GM18517 (cell line): ENCODE data around the gene NTM.

Experiments used
- ATAC-seq: cut with Tn5 transposase; IDR thresholded peaks from one replicate; pipeline ENCODE4 v1.9.1; 2021; ENCODE audit warnings: mild to moderate bottlenecking, moderate library complexity; ENCODE audit not compliant: unreplicated experiment

Gene NTM

DNA sequence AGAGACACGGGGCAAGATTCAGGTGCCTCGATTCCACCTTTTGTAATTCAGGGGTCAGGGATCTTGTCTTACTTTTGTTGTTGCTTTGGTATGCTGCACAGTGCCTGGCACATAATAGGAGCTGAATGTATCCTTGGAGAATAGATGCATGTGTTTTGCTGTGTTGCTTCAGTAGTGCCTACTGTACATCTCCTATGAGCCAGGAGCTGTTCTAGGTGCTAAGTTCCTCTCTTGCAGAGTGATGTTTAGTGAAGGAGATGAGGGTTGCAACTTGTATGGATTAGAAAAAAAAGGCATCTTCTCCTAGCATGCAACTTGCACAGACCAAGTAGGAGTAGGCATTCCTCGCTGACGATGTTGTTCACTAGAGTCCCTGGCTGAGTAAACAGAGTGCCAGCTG lies 555.4 kb downstream of the NTM start:
- ATAC-seq: no peak

DNA sequence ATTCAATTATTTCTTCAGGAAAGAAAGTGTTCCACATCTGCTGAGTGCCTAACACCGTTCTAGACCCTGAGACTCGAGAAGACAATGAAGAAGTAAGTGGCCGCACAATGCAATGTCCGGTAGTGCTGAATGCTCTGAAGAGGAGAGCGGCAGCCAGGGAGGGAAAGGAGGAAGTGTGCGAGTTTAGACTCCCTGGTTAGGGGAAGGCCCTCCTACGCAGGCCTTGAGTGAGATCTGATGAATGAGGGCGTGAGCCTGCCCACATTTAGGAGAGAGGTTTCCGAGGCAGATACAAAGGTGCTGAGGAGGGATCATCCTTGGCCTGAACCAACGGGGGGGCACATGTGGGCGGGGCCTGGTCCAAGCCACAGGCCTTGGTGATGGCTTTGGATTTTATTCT lies 558.6 kb downstream of the NTM start:
- ATAC-seq: no peak

DNA sequence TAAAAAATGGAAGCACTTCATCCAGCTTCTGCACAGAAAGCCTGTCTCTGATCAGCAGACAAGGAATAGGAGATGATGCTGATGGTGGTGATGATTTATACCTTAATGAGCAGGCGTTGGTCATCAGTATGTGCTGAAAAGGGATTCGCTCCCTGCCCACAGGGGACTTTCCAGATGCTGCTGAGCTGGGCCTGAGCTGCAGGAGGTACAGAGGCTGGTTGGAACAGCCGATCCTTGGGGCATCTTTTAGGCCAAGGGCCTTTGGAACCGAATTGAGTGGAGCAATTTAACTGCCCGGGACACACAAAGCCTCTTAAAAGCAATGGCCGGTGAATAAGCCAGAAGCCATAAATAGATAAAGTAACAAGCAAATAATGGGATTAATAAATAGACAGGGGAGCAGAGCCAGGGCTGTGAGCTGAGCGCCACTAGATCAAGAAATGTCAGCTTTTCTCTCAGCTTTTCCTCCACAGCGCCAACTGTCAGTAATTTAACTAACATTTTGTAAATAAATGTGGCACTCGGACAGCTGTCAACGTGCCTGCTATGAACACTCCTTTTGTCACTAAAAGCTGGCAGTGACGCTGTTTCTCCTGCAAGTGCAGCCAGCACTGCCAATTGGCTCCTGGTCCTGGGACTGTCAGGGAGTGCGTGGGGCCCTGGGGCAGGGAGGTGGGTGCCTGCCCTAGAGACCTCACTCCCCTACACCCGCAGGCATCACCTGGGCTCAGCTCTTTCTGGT lies 562.3 kb downstream of the NTM start:
- ATAC-seq: no peak

DNA sequence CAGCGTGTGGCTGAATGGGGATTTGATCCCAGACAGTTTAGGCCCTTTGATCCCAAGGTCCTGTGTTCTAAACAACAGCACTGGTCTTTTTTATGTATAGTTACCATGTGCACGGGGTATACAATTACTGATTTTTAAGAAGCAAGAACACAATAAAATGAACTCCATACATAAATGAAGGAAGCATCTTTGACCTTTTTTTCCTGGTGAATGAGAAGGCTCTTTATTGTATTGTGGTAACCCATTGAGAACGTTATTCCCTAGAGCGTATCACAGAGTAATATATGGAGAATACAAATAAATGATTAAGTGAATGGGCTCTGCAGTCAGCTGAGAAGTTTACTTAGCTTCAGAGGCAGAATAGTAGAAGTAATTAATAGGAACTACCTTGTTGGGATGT lies 563.6 kb downstream of the NTM start:
- no peak for ATAC-seq

DNA sequence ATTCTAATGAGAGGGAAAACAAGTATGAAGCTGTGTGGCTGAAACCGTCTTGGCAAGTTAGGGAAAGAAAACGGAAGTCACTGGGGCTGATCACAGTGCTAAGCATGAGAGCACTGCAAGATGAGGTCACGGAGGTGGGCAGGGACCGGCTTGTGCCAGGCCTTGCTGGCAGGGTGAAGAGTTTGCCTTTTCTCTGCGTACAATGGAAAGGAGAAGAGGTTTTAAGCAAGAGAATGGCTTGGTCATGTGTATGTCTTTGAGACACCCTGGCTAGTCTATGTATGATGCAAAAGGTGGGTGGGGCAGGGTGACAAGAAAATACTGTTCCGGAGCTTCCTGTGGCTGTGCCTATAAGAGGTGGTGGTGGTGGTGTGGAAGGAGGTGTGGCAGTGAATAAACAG lies 567.9 kb downstream of the NTM start:
- ATAC-seq: no peak

DNA sequence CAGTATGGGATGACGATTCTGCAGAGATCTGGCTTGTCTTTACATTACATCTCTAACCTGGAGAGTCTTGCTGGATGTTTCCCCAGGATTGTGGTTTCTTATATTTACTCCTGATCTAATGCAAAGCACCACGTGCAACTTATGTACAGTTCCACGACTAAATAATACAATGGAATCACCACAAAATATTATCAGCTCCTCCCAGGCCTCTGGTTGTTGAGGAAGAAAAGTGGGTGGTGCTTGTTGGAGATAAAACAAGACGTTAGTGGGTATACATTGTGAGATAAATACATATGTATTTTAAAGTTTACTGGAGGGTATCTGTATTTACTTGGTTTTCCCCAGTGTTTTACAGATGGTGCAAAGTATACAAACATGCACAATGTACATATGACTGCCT lies 569.7 kb downstream of the NTM start:
- no peak for ATAC-seq

DNA sequence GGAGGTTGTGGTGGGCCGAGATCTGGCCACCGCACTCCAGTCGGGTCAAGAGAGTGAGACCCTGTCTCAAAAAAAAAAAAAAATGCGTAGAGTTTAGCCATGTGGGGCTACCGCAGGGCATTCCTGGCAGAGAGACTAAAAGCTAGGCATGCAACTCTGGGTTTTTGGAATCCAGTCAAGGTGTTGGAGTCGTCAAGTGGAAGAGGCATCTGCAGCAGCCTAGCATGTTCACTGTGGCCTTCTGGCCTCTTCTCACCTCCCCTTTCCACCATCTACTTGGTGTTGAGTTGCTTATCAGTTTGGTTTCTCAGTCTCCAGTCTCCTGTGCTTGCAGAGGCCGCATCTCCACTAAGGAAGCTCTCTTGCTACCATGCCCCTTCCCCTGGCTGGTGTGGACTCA lies 572.5 kb downstream of the NTM start:
- no peak for ATAC-seq

DNA sequence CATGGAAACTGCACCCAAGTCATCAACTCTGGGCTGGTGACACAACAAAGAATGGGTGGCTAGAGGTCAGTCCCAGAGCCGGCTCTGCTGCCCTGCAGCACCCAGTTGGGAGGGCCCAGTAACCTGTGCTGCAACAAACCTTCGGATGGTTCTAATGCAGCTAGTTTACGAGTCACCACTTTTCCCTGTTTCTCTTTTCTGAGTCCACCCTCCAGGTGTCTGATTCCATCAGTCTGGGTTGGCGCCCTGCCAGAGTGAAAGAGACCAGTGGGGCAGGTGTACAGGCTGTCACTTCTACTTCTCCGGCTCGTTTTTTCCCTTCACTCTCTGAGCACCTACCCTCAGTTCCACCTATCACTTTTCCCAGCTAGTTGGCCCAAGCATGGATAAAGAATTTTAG lies 572.9 kb downstream of the NTM start:
- no peak for ATAC-seq

DNA sequence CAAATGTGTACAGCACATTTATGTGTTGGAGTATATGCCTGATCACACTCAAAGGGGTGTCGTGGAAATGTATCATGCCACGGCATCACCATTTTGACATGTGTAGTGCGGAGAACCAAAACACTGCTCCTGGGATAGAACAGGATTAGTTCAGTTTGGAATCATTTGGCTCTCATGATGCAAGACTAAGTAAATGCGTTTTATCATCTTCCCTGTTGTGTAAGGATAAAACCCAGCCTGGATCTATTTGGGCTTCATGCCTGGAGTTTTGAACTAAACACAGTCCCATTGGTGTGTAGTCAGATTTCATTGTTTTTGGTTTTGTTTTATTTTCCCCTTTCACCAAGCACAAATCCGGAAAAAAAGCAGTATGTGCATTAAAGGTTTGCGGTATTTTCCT lies 574.3 kb downstream of the NTM start:
- ATAC-seq: no peak

DNA sequence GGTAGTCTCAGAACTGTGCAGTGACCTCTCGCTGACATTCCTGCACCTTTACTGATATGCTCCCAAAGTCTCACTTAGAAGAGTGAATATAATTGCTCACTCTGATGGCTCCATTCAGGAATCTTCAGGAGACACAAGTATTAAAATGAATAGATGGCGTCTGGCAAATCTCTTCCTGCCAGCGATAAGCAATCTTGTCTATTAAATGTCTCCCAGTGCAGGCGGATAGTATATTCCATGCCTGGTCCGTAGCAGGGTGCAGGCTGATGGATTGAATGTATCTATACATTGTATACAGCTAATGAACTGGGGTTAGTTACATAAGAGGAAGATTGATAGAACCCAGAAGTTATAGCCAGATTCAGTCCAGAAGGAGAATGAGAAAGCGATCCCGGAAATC lies 575.3 kb downstream of the NTM start:
- no peak for ATAC-seq

DNA sequence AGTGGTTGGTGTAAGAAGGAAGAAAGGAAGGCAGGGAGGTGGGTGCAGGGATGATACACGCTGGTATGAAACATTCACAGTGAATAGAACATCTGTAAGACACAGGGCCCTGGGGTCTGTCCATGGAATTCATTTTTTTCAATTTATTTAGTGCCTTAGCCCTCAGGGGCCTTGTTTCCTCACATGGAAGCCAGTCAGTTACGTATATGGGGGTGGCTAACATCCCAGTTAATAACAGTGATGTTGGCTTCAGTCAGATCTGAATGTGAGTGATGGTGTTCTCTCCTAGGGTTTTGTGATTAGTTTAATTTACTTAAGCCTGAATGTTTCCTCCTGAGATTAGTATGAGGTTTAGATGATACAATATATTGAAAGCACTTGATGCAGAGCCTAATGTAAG lies 577.1 kb downstream of the NTM start:
- no peak for ATAC-seq

DNA sequence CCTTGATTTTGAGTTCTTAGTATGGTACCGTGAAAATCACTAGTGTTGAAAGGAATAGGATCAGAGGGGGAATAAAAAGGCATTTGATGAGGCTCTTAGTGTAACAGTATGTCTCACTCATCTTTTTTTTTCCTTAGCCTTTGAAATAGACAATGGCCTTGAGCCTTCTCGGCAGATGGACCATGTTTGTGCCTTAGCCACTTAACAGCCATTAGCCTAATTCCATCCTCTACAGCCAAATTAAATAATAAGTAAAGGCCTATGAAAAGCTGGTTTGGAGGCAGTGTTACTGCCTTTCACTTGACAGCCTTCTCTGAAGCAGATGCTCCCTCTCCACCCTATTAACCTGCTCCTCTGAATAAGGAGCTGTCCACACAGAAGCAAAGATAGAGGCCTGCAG lies 580.7 kb downstream of the NTM start:
- no peak for ATAC-seq

DNA sequence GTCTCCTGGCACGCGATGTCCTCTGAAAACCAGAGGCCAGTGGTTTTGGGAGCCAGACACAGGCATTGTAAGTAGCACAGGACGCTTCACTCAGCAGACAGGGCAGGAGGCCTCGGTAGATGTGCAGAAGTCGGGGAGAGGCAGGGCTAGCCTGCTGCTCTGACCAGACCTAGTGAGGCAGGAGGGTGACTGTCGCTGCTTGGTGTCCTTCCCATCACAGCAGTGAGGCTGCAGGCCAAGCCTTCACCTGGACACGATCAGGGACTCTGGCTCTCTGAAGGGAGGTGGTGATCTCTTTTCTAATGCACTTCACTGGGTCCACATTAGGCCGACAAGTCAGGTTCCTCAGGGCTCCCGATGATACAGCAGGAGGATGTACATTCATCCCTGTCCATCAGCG lies 583.7 kb downstream of the NTM start:
- no peak for ATAC-seq

DNA sequence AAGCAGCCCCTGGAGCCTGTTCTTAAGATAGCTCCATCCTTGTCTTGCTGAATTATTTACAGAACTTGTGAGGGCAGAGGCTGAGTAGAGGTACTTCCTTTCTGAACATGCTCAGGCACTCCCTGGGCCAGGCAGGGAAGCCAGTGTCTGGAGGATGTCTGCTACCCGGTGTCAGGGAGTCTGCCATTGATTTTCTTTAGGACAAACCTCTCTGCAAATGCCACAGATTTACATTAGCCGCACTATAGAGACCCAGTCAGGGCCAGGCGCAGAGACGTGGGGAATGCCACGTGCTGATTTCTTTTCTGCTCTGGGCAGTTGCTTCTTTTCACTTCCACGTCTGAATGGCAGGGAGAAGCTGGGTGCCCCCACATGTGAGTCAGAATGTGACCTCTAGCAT lies 585.5 kb downstream of the NTM start:
- no peak for ATAC-seq

DNA sequence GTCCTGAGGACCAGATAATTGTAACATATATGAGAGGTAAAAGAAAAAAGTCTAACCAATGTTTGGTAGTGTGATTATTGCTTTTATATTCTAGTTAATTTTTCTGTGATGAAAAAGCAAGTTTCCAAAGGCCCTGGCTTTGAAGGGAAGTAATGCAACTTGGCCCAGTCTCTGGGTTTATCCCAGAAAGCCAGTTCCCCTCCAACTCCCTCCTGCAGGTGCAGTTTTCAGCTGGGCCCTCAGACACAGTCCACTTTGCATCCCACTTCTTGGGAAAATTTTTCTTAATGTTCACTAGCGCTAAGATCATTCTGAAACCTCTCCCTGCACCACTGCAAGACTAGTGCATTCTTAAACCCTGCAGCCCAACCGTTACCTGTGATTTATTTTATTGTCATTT lies 586.8 kb downstream of the NTM start:
- ATAC-seq: no peak

DNA sequence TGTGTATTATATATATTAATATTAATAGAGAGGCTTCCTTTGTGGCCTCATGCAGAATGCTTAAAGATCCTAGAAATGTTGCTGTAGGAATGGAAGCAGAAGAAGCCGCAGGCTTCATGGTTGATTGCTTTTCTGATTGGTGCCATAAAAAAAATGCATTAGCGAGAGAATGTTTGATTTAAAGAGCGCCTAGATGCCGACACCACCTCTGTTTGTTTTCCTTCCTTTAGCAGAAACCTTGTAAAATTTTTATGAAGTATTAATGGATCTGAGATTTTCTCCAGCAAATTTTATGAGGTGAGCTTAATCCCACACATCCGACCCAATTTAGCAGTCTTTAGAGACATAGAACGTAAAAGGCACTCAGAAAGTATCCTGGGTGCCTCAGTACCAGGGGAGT lies 587.5 kb downstream of the NTM start:
- no peak for ATAC-seq

DNA sequence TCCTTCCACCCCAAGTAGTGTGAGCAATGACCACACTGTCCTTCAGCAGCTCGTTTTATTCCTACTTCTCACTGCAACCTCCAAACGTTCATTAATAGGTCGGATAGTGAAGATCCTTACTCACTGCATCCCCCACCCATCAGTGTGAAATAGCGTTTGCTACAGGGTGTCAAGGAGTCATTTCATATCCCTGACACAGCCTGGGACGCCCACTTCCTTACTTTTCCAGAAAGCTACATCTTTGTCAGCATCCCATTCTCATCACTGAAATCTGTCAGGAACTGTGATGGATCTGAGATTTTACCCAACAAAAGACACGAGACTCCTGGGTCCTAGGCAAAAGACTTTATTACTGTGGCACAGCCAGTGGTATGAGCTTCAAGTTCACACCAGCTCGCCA lies 592.4 kb downstream of the NTM start:
- no peak for ATAC-seq

DNA sequence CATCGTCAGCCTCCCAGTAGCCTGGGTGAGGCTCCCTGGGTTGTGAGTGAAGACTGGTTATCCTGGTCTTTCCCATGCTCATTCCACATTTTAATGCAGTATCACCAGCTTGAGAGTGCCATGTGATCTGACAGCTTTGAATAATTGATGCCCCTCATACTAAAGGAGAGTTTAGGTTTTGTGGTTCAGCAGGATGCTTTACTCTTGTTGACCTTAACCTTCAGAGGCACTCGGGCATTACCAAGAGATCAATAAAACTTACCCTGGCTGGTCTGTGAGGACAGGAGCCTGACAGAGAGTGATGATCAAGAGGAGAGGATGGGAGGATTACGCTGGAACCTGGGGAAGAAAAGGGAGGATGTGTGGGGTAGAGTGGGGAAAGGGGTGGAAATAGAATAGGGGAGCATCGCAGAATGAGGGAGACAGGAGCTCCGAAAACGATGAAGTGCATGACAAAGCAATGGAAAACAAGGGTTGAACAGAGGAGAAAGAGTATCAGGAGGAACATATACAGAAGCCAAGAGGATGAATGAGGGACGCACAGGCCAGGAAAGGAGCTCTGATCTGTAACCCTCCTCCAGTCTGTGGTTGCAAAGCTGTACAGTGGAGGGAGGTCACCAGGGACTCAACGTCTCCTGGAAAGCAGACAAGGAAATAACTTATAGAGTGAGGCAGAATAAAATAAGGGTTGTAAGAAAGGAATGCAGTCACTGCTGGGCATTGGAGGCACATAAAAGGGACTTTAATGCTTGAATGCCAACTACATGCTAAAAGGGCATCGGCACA lies 594.5 kb downstream of the NTM start:
- no peak for ATAC-seq

DNA sequence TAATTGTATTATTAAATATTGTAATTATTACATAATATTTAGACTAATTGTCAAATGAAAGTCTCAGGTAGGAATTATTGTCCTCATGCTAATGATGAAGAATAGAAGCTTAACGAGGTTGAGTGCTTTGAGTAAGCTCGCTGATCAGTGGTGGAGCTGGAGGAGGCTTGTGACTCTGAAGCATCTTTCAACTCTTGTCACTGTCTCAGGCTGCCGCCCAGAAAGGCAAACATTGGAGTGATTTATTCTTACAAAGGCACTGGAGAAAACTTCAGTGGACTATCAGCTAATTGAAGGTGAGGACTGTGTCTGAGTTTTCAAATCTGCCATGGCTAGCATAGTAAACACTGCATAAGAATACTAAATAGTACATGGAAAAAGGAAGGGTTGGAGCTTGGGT lies 595.1 kb downstream of the NTM start:
- no peak for ATAC-seq

DNA sequence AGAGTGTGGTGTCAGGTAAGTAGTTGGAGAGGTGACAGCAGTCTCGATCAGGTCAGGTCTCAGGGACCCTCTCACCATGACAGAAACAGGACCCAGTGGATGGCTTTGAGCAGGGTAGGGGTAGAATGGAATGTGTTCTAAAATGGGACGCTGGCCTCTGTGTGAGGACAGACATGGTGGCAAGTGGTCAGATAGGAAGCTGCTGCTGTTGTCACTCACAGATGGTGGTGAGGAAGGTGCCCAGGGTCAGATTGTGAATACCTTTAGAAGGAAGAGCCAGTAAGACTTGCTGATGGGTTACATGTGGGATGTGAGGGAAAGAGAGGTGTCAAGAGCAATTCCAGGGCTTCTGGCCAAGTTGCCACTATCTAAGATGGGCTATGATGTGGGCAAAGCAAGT lies 596.3 kb downstream of the NTM start:
- no peak for ATAC-seq

DNA sequence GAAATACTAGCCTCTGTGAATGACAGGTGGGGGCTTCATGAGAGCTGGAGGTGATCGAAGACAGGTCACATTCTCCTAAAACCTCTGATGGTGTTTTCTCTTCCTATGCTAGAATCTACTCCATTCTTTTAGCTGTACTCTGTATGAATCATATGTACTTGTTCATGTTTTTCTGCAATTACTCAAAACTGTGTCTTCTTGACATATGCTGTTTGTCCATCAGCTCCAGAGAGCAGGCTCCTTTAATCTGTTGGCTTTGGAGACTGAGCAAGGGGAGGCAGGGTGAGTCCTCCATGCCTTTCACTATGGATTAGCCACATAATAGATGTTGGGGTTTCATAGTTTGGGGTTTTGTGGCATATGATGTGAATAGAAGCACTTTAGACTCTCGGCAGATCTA lies 598.8 kb downstream of the NTM start:
- no peak for ATAC-seq

DNA sequence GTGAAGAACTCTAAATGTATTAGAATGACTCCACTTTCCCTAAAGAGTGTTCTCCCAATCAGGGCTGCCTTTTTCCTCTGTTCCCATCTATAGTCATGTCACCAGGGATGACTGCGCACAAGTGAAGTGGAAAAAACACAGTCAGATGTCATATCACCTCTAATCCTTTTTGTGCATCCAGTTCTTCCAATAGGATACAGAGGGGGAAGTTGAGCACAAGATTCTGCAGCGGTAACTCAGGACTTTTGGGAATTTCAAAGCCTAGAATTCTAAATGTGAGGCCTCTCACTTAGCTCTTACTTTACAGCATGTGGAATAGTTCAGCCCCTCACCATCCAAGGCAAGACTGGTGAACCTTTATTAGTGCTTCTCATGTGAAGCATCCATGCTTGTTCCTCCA lies 602.6 kb downstream of the NTM start:
- no peak for ATAC-seq

DNA sequence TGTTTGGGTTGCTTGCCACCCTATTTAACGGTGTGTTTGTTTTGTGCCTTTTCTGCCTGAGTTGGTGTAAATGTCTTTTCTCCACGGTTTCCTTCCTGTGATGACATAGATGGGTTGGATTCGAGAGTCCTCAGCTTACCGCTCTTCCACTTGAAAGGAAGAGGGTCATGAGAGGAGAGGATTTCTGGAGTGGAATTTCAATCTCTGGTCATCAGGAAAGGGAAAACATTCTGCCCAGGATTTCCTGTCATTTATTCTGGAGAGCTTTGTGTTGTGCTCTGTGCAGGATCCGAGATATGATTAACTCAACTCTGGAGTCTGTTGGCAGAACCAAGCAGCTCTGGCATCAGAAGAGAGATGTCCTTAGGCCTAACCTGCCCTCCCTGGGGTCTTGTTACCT lies 605.2 kb downstream of the NTM start:
- no peak for ATAC-seq
